HepG2 (cell line): Measurements from ENCODE around the gene TMEM107. TPM values are rescaled to one million over a fixed set of nuclear protein-coding genes. Genes with fewer than 3 reads are reported as not detected.

Source experiments
- ATF1 ChIP-seq: IDR thresholded peaks from 2 replicates; pipeline ENCODE4 v1.6.1; 2016; ENCODE audit warnings: mild to moderate bottlenecking, control low read depth
- CBX5 ChIP-seq: sonication (generic); formaldehyde crosslinking; IDR thresholded peaks from 2 replicates; pipeline ENCODE4 v1.4.0; 2020; ENCODE audit warnings: missing genetic modification reagents, borderline replicate concordance
- CTCF ChIP-seq: sonication (generic); formaldehyde crosslinking; IDR thresholded peaks from 2 replicates; pipeline ENCODE4 v1.5.0; 2020; ENCODE audit warnings: mild to moderate bottlenecking, missing genetic modification reagents, moderate library complexity
- HDAC1 ChIP-seq: sonication (generic); formaldehyde crosslinking; IDR thresholded peaks from 2 replicates; pipeline ENCODE4 v1.5.1; 2020; ENCODE audit warnings: mild to moderate bottlenecking, missing genetic modification reagents
- HNF1B ChIP-seq: sonication (generic); formaldehyde crosslinking; IDR thresholded peaks from 2 replicates; pipeline ENCODE4 v1.5.1; 2020; ENCODE audit warnings: mild to moderate bottlenecking, moderate library complexity, missing genetic modification reagents
- KDM5B ChIP-seq: sonication (generic); formaldehyde crosslinking; IDR thresholded peaks from 2 replicates; pipeline ENCODE4 v1.4.0; 2020; ENCODE audit warnings: missing genetic modification reagents, mild to moderate bottlenecking, borderline replicate concordance
- KDM6A ChIP-seq: IDR thresholded peaks from 2 replicates; pipeline ENCODE4 v1.6.1; 2016; ENCODE audit warnings: low read depth
- KLF6 ChIP-seq: IDR thresholded peaks from 2 replicates; pipeline ENCODE4 v1.8.0; 2016; ENCODE audit warnings: missing biosample characterization, missing genetic modification reagents
- POGZ ChIP-seq: sonication (generic); formaldehyde crosslinking; IDR thresholded peaks from 2 replicates; pipeline ENCODE4 v1.4.0; 2020; ENCODE audit warnings: mild to moderate bottlenecking, missing genetic modification reagents
- POLR2G ChIP-seq: fragments of 200-400 bp; formaldehyde crosslinking; IDR thresholded peaks from 2 replicates; pipeline ENCODE4 v1.6.1; 2018; ENCODE audit warnings: mild to moderate bottlenecking, low read depth, low read length, moderate library complexity
- TAF15 ChIP-seq: fragments of 200-400 bp; formaldehyde crosslinking; IDR thresholded peaks from one replicate; pipeline ENCODE4 v1.6.1; 2018; ENCODE audit warnings: mild to moderate bottlenecking, low read depth, low read length; ENCODE audit not compliant: poor library complexity, severe bottlenecking
- ZBTB39 ChIP-seq: sonication (generic); formaldehyde crosslinking; IDR thresholded peaks from 2 replicates; pipeline ENCODE4 v1.5.0; 2020; ENCODE audit warnings: missing genetic modification reagents
- ZBTB44 ChIP-seq: sonication (generic); formaldehyde crosslinking; IDR thresholded peaks from 2 replicates; pipeline ENCODE4 v1.4.0; 2020; ENCODE audit warnings: missing genetic modification reagents
- ZEB1 ChIP-seq: IDR thresholded peaks from 2 replicates; pipeline ENCODE4 v1.6.1; 2012; ENCODE audit warnings: mild to moderate bottlenecking, low read depth, inconsistent platforms; ENCODE audit not compliant: insufficient replicate concordance
- ZNF12 ChIP-seq: sonication (generic); formaldehyde crosslinking; IDR thresholded peaks from 2 replicates; pipeline ENCODE4 v1.5.0; 2020; ENCODE audit warnings: missing genetic modification reagents
- ZNF513 ChIP-seq: sonication (generic); formaldehyde crosslinking; conservative IDR thresholded peaks from 2 replicates; pipeline ENCODE4 v1.5.0; 2020; ENCODE audit warnings: missing genetic modification reagents
- ZNF660 ChIP-seq: sonication (generic); formaldehyde crosslinking; IDR thresholded peaks from 2 replicates; pipeline ENCODE4 v1.5.1; 2020; ENCODE audit warnings: mild to moderate bottlenecking, low read depth, missing genetic modification reagents, borderline replicate concordance
- ZUFSP ChIP-seq: sonication (generic); formaldehyde crosslinking; IDR thresholded peaks from 2 replicates; pipeline ENCODE4 v1.9.0; 2021; ENCODE audit warnings: missing genetic modification reagents, mild to moderate bottlenecking, borderline replicate concordance
- polyA plus RNA-seq, 8 experiments: library from polyadenylated mRNA; depleted of rRNA in 3 of 8; stranded (reverse) in 7 of 8; unstranded in 1 of 8; fragments of >200 nt; fragmentation: Illumina TruSeq in 4 of 8; extraction: Trizol in 4 of 8; gene quantifications; 2 replicates each; pipeline versions ENCODE4 v1.2.1 to v1.2.3, GENCODE V29; 2011 to 2016; ENCODE audit warnings: low read depth in 4 of 8, missing spikeins in 1 of 8, mixed read lengths in 1 of 8; ENCODE audit not compliant: insufficient read depth in 1 of 8
- total RNA-seq, 5 experiments: library from RNA; depleted of rRNA; stranded (reverse); fragments of >200 nt; fragmentation: Illumina TruSeq; extraction: Trizol; gene quantifications; 2 replicates each; pipeline ENCODE4 v1.2.3, GENCODE V29; 2016; ENCODE audit warnings: low read depth in 1 of 5

Gene TMEM107
- total and polyA plus RNA-seq, 2 of the 13 experiments (the other 11 are each of a cell fraction or from before 2014, with no cell fraction given) = 7.2 to 15.3 TPM

- TF ChIP-seq TAF15 (no peak), ZEB1 (peak; percentile 58), KLF6 (CRISPR knock-in tag) (peak; percentile 4; the same call in 1 of the 2 replicates), CTCF (CRISPR knock-in tag) (peak; percentile 79), HDAC1 (CRISPR knock-in tag) (peak; percentile 21; the same call in 1 of the 2 replicates), HNF1B (CRISPR knock-in tag) (peak; percentile 53), KDM5B (CRISPR knock-in tag) (peak; percentile 77), ZUFSP (CRISPR knock-in tag) (no peak), KDM6A (CRISPR knock-in tag) (no peak), POGZ (CRISPR knock-in tag) (peak; percentile 10; the same call in 1 of the 2 replicates), POLR2G (no peak), ZBTB39 (0 out of 2 replicates have a peak, but pooled peaks have one; percentile 37), CBX5 (CRISPR knock-in tag) (no peak), ZNF12 (CRISPR knock-in tag) (peak; percentile 61; the same call in 1 of the 2 replicates), ATF1 (CRISPR knock-in tag) (peak; percentile 28; the same call in 1 of the 2 replicates), ZNF660 (CRISPR knock-in tag) (no peak), ZNF513 (CRISPR knock-in tag) (peak; percentile 92; the same call in 1 of the 2 replicates), ZBTB44 (CRISPR knock-in tag) (peak; percentile 85; the same call in 1 of the 2 replicates)
These were observed 10.8 kb upstream of the TMEM107 start (continued) for GRCh38 chr17:8186787-8187516.
